Measurements from ENCODE around the gene ALKBH5. TPM values are rescaled to one million over a fixed set of nuclear protein-coding genes. Genes with fewer than 3 reads are reported as not detected.

Gene ALKBH5
- total and polyA plus RNA-seq, 2 of the 8 experiments (the other 6 are each of a cell fraction or from before 2014, with no cell fraction given) = 63.7 to 86.4 TPM

- Histone ChIP-seq H3K9me3 (ENCODE audit: insufficient read depth in 2 of 2, low read depth in 1 of 2, low read length in 1 of 2) (no peaks in the 10 kb centered on the region), H2BK15ac (ENCODE audit: low read length) (no peak overlapping the region), H3K23me2 (ENCODE audit: low read depth, low read length) (no peaks in the 10 kb centered on the region), H4K8ac (ENCODE audit: extremely low read depth, insufficient read depth, low read length) (no peak overlapping the region), H3K27me3 (replicated peaks in 1 of 4; ENCODE audit: control insufficient read depth in 3 of 4, extremely low read depth in 1 of 4, insufficient read depth in 3 of 4, low read length in 3 of 4) (no peaks in the 10 kb centered on the region), H3K4me1 (replicated peaks in 1 of 4; ENCODE audit: control insufficient read depth in 3 of 4, insufficient read depth in 4 of 4, low read length in 3 of 4) (peaks cover 0 to 2% (median 0%) of the 10 kb centered on the region in 4 experiments; a peak in 1 of 7 replicates), H3K4me3 (ENCODE audit: extremely low read depth in 1 of 4, insufficient read depth in 2 of 4, low read depth in 3 of 4, low read length in 4 of 4) (no peak overlapping the region), H3K79me2 (ENCODE audit: control insufficient read depth in 1 of 2, insufficient read depth in 2 of 2, low read length in 2 of 2) (peaks cover 8 to 81% of the 10 kb centered on the region in 2 experiments; a peak in 3 of 4 replicates), H4K5ac (ENCODE audit: insufficient read length, low read depth, low read length) (no peak overlapping the region), H3K4ac (replicated peaks; ENCODE audit: insufficient read length, low read depth, low read length) (no peak overlapping the region), H2BK12ac (ENCODE audit: low read depth, low read length) (no peak overlapping the region), H2AFZ (ENCODE audit: low read length) (no peak overlapping the region), H2BK5ac (ENCODE audit: low read depth, low read length) (no peak overlapping the region), H2BK20ac (ENCODE audit: low read length) (no peak overlapping the region), H3K79me1 (ENCODE audit: low read depth, low read length) (peaks cover 29% of the 10 kb centered on the region), H3K23ac (ENCODE audit: insufficient read length) (no peak overlapping the region), H3K56ac (replicated peaks; ENCODE audit: insufficient read length, low read depth, low read length) (no peak overlapping the region), H3K36me3 (ENCODE audit: control insufficient read depth in 2 of 4, insufficient read depth in 4 of 4, low read length in 3 of 4) (peaks cover 11 to 39% (median 30%) of the 10 kb centered on the region in 4 experiments; a peak in 7 of 8 replicates), H3K18ac (ENCODE audit: extremely low read depth, low read length) (no peak overlapping the region), H3K27ac (ENCODE audit: low read depth, low read length) (no peak overlapping the region), H2BK120ac (replicated peaks; ENCODE audit: low read depth, low read length) (no peak overlapping the region), H3K4me2 (ENCODE audit: insufficient read depth in 1 of 2, low read depth in 2 of 2, low read length in 2 of 2) (no peak overlapping the region), H3K9ac (replicated peaks in 1 of 4; ENCODE audit: extremely low read depth in 1 of 4, low read depth in 3 of 4, low read length in 3 of 4) (no peak overlapping the region), H3K14ac (ENCODE audit: insufficient read length) (no peak overlapping the region), H4K20me1 (replicated peaks in 1 of 2; ENCODE audit: control insufficient read depth in 1 of 2, insufficient read depth in 2 of 2, low read length in 2 of 2) (peaks cover 31 to 34% of the 10 kb centered on the region in 2 experiments), H4K91ac (replicated peaks; ENCODE audit: insufficient read length, low read length) (no peak overlapping the region), H2AK5ac (ENCODE audit: low read depth, low read length) (no peak overlapping the region)
- no peak for FAIRE-seq
- WGBS, 2 experiments (ENCODE audit: extremely low coverage in 1 of 2, insufficient coverage in 1 of 2, insufficient read length in 1 of 2, insufficient replicate concordance in 2 of 2, low coverage in 1 of 2, low lambda C conversion rate in 2 of 2, missing lambda C conversion rate in 1 of 2) = 91% methylated on average over 5 of the region's 5 CpGs; no CpG with 5 or more reads in 1 of the 2 experiments
- CTCF ChIA-PET (ENCODE audit: partially characterized antibody) = interaction anchor here (8.2 to 11.2 kb wide), 3 partner anchors 22 to 53 kb away, joined by 41 to 122 read pairs (median 99); no protein-coding TSS in a partner anchor
- POLR2A ChIA-PET (ENCODE audit: partially characterized antibody) = no interaction called here
- DNase-seq (ENCODE audit: low read depth in 1 of 2, low spot score in 2 of 2) = no peak
- TF ChIP-seq SUZ12 (IDR thresholded peaks at IDR 0.05; ENCODE audit: low read length) (no peak), RXRA (IDR thresholded peaks at IDR 0.05; ENCODE audit: insufficient read depth, low read depth, low read length) (no peak), SP1 (IDR thresholded peaks at IDR 0.05; ENCODE audit: low read depth, low read length) (no peak)
These were observed 11.6 kb downstream of the ALKBH5 start for GRCh38 chr17:18195246-18195645.
